ENCODE results near the gene ALG9.
"Not testable (repeated sequence)": the region's sequence is repeated elsewhere in the genome, so short reads cannot be mapped to it uniquely, and the experiment has no call there.

The ALG9 gene, protein sequence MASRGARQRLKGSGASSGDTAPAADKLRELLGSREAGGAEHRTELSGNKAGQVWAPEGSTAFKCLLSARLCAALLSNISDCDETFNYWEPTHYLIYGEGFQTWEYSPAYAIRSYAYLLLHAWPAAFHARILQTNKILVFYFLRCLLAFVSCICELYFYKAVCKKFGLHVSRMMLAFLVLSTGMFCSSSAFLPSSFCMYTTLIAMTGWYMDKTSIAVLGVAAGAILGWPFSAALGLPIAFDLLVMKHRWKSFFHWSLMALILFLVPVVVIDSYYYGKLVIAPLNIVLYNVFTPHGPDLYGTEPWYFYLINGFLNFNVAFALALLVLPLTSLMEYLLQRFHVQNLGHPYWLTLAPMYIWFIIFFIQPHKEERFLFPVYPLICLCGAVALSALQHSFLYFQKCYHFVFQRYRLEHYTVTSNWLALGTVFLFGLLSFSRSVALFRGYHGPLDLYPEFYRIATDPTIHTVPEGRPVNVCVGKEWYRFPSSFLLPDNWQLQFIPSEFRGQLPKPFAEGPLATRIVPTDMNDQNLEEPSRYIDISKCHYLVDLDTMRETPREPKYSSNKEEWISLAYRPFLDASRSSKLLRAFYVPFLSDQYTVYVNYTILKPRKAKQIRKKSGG

DNA sequence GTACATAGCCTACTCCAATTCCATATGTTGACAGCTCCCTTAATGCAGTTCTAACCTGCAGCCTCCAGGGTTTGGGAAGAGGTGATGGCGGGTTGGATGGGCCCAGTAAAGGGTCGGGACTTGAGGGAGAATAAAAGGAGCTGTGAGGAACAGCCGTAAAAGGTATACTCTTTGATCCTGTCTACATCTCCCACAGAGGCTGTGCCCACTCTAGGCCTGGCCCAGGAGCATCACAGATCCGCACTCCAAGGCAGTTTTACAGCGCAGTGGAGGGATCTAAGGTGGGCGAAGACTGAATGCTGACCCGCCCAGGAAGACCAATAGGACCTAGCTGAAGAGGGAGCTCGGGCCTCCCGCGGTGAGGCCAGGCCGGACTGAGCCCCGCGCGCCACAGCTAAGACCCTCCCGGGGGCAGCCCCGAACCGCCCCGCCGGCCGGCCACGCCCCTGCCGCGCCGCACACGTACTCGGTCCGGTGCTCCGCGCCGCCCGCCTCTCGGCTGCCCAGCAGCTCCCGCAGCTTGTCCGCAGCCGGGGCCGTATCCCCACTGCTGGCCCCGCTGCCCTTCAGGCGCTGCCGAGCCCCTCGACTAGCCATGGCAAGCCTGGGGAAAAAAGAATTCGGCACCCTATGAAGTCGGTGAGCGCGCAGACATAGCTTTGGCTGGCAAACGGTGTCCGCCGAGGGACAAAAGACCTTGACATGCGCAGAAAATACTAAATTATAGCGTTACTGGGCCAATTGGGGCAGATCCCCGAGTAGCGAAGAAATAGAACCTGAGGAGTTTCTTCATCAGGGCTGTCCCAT is at the start of gene ALG9:
ALG9 (minus strand) TSS at position 696 of the 807 bp plus-strand sequence; CDS start at position 597, 99 bp downstream.
- peak; percentile 83 to 93 (median 84) for DNase-seq

DNA sequence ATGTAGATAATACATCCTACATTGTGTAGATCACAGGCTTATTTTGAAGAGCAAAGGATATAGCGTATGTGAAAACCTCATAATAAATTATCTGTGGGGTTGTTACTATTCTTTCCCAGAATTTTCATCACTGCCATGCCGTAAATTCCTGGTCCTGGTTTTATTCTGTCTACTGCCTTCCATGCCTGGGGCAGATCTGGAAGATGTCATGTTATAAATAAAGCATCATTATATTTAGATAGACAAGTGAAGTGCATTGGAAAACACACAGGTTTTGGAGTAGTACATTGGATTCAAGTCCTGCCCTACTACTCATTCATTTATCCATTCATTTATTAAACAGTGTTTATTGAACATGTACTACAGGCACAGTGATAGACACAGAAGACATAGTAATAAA is 49.5 kb upstream of the ALG9 start:
- DNase-seq, result no peak

DNA sequence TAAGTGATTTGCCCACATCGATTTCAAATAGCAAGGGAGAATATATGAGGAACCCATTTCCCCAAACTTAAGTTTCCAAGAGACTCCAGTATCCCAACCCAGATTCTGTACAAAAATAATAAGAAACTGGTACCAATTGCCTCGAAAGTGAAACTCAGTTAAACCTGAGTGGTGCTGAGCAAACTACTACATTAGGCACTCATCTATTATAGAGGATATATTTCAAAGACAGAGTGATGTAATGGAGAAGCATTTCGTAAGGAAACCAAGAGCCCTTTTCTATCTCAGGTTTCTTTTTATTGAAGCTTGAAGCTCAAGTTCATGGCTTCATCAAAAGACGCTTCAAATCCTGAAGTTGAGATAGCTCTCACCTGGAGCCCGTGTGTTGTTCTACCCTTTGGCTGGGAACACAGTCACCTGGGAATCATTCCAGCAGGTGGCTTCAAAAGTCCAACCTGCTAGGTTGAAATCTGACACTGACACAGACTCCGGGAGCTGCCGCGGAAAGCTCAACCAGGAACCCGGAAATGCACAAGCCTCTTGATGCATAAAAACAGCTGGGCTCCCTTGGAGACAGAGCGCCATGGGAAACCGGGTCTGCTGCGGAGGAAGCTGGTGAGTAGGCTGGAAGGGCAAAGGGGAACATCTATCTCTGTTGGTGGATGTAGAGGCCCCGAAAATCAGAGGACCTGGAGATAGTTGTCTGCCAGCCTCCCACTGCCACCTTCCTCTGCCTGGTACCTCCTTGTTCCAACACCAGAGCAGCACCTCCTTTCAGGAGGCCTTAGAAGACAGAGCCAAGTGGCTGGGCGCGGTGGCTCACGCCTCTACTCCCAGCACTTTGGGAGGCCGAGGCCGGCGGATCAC is 47.2 kb upstream of the ALG9 start, which contains the start of gene C11orf52:
C11orf52 (plus strand) TSS at position 524 of the 867 bp plus-strand sequence; CDS start at position 584, 60 bp downstream.
- DNase-seq, result no peak

DNA sequence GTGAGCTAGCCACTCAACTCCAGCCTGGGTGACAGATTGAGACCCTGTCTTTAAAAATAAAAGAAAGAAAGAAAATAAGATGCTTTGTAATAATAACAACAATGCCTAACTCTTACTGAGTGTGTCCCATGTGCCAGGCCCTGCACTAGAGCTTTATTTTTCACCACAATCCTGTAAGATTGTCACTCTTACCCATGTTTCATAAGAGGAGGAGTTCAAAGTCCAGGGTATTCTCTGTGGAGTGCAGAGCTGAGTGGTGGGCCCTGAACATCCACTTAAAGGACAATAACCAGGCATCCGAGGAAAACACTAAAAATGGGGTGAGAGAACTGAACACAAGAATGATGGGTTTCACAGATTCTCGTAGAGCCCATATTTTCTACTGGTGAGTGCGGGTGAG is 46.4 kb upstream of the ALG9 start:
- DNase-seq, result no peak

DNA sequence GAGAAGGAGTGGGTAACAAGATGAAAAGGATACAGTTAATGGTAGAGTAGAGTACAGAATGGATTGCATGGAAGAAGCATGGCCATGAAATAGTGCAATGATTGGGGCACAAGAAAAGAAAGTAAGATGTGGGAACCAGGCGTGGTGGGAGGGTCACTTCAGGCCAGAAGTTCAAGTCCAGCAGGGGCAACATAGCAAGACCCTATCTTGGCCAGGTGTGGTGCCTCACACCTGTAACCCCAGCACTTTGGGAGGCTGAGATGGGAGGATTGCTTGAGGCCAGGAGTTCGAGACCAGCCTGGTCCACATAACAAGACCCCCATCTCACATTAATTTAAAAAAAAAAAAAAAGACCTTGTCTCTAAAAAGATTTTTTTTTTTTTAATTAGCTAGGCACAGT is 45.9 kb upstream of the ALG9 start:
- DNase-seq, result no peak

DNA sequence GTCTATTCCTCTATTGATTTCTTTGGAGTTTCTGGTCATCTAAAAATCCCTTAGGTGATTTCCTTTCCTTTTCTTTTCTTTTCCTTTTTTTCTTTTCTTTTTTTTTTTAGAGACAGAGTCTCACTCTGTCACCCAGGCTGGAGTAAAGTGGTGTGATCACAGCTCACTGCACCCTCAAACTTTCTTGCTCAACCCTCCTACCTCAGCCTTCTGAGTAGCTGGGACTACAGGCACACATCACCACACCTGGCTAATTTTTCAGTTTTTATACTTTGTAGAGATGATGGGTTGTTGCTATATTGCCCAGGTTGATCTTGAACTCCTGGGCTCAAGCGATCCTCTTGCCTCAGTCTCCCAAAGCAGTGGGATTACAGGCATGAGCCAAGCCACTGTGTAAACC is 45.4 kb upstream of the ALG9 start:
- DNase-seq, result no peak

DNA sequence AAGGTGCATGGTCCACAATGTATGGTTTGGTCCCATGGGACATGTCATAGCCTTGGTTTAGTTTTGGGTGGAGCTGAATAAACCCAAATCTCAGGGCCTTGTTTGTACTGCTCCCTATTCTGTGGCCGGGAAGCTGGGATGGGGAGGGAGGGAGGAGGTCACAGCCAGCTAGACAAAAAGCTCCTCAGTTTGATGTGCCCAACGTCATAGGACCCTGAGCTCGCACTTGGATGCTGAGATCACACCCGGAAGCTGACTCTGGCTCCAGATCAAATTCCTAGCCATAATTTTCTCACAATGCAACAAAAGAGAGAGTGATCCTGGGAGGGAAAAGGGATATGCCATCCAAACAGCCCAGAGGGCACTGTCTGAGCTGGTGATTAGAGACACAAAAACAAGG is 42.6 kb upstream of the ALG9 start:
- no peak for DNase-seq

DNA sequence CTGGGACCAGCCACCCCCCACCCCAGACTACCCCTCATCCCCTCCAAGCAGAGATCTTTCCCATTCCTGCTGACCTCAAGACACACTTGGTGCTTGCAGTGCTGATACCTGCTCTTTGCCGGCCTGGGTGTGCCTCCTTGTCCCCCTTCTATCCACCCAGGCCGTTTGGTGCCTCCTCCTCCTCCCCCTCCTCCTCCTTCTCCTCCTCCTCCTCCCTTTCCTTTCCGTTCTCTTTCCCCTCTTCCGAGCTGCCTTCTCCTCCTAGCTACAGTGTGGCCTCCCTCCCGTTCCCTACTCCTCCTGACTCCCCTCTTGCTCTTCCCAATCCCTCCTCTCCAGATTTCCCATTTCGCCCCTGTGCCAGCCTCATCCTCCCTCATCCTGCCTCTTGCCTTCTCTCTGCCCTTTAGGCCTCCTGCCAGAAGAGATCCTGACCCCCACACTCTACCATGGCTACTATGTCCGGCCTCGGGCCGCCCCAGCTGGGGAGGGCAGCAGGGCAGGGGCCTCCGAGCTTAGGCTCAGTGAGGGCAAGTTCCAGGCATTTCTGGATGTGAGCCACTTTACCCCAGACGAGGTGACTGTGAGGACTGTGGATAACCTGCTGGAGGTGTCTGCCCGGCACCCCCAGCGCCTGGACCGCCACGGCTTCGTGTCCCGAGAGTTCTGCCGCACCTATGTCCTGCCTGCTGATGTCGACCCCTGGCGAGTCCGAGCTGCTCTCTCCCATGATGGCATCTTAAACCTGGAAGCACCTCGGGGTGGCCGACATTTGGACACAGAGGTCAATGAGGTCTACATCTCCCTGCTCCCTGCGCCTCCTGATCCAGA is 41.9 kb upstream of the ALG9 start:
- no peak for DNase-seq

DNA sequence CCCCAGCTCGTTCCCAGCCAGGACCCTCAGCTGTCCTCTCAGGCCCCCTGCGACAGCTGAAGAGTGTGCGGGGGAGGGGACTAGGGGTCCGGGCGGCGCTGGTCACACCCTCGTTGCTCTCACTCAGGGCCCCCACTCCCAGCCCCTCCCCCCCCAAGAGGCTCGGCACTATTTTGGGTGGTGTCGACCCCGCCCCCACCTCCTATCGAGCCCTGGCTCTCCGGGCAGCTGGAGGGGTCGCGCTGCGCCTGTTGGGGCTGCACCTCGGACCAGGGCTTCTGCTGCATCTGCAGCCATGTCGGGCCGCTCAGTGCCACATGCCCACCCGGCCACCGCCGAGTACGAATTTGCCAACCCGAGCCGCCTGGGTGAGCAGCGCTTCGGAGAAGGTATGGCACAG is 41.2 kb upstream of the ALG9 start, which contains the start of gene HSPB2:
HSPB2 (plus strand) TSS at position 200 of the 400 bp plus-strand sequence; CDS start at position 296, 96 bp downstream.
- DNase-seq, result no peak

DNA sequence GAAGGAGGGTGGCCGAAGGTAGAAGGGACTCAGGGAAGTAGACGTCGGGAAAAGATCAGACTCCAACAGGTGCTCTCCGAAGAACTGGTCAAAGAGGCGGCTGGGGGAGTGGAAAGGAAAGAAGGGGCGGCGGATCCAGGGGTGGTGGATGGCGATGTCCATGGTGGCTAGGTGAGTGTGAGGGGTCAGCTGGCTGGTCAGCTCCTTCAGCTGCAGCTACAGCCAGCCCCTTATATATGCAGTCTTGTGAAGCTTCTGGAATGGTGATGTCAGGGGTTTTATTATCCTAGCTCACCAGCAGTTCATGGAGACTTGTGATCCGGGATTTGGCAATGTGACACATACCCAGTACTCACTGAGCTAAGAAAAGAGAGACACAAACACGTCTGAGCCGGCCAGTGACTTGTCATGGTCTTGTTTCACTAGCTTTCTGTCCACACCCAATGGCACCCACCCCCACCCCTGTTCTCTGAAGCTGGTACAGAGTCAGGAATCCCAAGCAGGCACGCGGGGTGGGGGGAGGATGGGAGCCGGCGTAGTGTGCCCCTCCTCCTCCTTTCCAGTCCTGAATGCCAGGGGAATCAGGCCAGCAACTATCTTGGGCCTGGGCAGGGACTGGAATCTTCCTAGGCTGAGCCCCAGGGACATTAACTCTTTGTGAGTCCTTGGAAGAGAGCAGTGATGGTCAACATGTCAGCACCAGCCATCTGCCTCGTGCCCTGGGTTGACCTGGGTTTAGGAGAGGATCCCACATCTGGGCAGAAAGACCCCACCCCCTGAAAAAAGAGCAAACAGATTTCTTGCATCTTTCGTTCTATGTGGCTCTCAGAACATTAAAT is 40.4 kb upstream of the ALG9 start, which contains the start of gene CRYAB:
CRYAB (minus strand) TSS at position 208 of the 839 bp plus-strand sequence; CDS start at position 162, 46 bp downstream.
- no peak for DNase-seq

DNA sequence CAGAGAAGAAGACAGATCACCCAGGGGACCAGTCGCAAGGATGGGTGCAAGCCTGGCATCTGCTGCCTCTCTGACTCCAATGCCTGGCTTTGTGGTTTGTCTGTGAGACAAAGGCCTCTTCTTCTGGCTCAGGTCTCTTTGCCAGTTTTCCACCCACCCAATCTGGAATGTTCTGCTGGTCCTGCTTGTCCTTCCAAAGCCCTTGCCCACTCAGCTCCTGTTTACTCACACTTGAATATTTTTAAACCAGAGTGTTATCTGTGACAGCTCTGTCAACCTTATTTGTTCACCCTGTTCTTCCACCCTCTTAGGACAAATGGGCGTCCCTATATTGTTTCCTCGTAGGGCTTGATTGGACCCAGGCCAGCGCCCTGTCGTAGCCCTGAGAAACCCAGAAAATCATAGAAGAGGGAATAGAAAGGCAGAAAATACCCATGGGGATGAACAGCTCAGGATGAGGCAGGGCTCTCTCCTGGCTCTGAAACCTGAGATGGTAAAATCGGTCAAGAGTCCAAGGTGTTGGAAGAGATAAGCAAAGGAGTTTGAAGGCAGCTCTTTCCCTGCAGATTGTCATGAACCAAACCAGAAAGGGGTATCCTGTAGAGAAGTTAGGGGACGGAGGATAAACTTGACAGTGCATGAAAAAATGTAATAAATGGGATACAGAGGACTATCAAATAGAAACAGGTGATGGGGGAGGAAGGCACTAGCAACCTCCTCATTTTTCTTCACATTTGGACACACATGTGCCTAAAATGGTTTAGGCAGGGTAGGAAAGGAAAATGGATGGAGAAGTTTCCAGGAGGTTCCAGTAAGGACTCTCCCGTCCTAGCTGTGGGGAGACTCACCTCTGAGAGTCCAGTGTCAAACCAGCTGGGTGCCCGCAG is 39.5 kb upstream of the ALG9 start:
- DNase-seq, result no peak

DNA sequence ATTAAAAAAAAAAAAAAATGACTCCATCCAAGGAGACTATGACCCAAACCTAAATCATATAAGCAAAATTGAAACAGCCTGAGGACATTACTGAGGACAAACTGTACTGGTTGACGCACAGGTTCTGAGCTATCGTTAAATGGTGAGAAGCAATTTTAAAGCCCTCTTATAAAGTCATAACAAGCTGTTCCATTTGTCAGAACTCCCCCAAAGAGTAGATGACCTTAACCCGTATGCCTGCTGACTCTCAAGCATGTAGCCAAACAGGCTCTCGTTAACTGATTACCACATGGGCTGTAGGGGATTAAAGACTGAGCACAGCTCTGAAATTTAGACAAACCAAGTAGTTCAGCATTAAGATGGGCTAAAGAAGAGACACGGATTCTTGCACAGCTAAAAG is 38.0 kb upstream of the ALG9 start:
- DNase-seq, result no peak

DNA sequence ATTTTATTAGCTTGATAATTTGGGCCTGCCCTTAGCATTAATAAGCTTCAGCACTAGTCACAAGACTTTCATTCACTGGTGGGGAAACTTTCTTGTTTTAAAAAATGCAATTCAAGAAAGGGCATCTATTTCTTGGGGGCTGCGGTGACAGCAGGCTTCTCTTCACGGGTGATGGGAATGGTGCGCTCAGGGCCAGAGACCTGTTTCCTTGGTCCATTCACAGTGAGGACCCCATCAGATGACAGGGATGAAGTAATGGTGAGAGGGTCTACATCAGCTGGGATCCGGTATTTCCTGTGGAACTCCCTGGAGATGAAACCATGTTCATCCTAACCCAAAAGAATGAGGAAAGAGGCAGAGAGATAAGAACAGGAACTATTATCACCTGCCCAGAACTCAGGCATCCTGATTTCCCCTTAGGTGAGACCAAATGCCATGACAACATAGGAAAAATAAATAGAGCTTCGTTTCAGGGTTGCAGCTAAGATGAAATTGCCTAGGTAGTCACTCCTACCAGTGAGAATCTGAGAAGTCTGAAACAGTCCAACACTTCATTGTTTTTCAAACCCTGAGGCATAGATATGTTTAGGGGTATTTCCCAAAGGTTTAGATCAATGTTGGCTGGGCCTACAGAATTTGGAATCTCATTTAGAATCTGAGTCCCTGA is 37.4 kb upstream of the ALG9 start:
- no peak for DNase-seq

DNA sequence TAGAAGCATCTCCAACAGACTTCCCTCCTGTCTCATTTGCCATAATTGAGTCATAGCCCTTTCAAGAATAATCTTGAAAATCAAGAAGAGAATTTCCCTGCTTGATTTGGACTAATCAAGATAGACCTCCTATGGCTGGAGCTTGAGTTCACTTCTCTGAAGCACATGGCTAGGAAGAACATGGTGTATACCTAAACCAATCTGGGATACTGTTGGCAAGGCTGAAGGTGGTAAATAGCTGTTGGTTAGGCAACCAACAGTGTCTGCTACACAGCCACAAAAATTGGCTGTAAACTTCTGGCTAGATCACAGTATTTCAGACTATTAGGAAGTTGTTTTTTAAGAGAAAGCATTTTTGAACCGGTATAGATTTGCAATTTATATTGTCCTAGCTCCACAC is 35.3 kb upstream of the ALG9 start:
- DNase-seq, result no peak

DNA sequence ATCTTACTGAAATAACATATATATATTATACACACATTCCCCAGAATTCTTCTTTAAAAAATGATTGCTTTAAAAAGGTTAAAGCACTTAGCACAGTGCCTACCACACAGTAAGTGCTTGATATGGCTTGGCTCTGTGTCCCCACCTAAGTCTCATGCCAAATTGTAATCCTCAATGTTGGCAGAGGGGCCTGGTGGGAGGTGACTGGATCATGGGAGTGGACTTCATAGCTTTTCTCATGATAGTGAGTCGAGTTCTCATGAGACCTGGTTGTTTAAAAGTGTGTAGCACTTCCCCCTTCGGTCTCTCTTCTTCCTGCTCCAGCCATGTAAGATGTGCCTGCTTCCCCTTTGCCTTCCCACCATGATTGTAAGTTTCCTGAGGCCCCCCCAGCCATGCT is 34.0 kb upstream of the ALG9 start:
- no peak for DNase-seq

DNA sequence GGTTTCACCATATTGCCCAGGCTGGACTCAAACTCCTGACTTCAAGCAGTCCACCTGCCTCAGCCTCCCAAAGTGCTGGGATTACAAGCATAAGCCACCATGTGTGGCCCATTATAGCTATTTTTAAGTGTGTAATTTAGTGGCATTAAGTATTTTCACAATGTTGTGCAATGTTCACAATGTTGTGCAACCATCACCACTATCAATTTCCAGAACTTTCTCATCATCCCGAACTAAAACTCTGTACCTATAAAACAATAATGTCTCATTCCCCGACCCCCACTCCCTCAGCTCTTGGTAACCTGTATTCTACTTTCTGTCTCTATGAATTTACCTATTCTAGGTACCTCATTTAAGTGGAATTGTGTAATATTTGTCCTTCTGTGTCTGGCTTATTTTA is 15.5 kb upstream of the ALG9 start:
- no peak for DNase-seq

DNA sequence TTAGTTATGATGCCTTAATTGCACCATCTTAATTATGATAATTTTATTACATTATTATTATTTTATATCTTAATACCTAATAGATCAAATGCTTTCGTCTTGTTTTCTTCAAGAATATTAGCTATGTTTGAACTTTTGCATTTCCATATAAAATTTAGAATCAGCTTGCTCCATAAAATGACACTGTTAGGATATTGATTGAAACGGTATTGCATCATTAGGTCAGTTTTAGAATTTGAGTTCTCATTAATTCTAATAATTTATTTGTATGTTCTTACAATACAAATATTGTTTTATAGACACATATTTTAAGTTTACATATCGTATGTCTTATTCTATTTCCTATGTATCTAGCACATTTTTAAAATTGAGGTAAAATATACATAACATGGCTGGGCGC is 14.7 kb upstream of the ALG9 start:
- DNase-seq, result no peak

DNA sequence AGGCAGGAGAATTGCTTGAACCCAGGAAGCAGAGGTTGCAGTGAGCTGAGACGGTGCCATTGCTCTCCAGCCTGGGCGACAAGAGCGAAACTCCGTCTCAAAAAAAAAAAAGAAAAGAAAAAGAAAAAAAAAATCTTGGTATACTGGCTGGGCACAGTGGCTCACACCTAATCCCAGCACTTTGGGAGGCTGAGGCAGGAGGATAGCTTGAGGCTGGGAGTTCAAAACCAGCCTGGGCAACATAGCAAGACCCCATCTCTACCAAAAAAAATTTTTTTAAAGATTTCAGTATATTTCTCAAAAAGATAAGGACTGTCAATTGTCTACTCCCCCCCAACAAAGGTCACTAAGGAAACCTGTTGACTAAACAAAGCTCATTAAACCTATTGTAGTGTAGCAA is 13.7 kb upstream of the ALG9 start:
- not testable (repeated sequence) for DNase-seq

DNA sequence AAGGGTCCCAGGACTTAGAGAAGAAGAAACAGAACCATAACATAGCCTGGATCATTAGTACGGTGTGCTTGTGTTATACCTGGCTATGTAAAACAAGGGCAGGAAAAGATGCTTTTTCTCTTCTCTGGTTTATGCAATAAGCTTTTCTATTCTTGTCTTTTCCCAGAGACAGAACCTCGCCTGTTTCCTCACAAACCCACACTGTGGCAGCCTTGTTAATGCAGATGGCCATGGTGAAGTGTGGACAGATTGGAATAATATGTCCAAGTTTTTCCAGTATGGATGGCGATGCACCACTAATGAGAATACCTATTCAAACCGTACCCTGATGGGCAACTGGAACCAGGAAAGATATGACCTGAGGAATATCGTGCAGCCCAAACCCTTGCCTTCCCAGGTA is 10.8 kb upstream of the ALG9 start:
- DNase-seq, result no peak

All from activated naive CD4-positive, alpha-beta T cell (primary cell).